ENCODE measurements around the gene ARRDC4.
"Not testable (repeated sequence)": the region's sequence is repeated elsewhere in the genome, so short reads cannot be mapped to it uniquely, and the experiment has no call there.

The ARRDC4 gene

GRCh38 chr15:97966924-97967620 is 6.6 kb downstream of the ARRDC4 start:
- peak; percentile 27 for DNase-seq

GRCh38 chr15:97967881-97968280 is 7.4 kb downstream of the ARRDC4 start:
- no peak for DNase-seq

GRCh38 chr15:97968380-97968779 is 7.9 kb downstream of the ARRDC4 start:
- peak; percentile 93 for DNase-seq

GRCh38 chr15:97972366-97972765 is 11.9 kb downstream of the ARRDC4 start:
- DNase-seq: no peak

GRCh38 chr15:97976129-97976528 is 15.6 kb downstream of the ARRDC4 start:
- no peak for DNase-seq

GRCh38 chr15:97976766-97977503 is 16.4 kb downstream of the ARRDC4 start:
- no peak for DNase-seq

GRCh38 chr15:97977734-97978133 is 17.2 kb downstream of the ARRDC4 start:
- DNase-seq: no peak

- no peak for DNase-seq
These were observed 18.1 kb downstream of the ARRDC4 start for GRCh38 chr15:97978401-97979139.

- no peak for DNase-seq
These were observed 18.6 kb downstream of the ARRDC4 start for GRCh38 chr15:97979140-97979520.

- DNase-seq: no peak
These were observed 20.6 kb downstream of the ARRDC4 start for GRCh38 chr15:97981058-97981457.

GRCh38 chr15:97981758-97982157 is 21.3 kb downstream of the ARRDC4 start:
- DNase-seq: no peak

- no peak for DNase-seq
These were observed 23.7 kb downstream of the ARRDC4 start for GRCh38 chr15:97984157-97984556.

- not testable (repeated sequence) for DNase-seq
These were observed 25.5 kb downstream of the ARRDC4 start for GRCh38 chr15:97985979-97986378.

- no peak for DNase-seq
These were observed 26.3 kb downstream of the ARRDC4 start for GRCh38 chr15:97986781-97987180.

GRCh38 chr15:97989299-97989698 is 28.8 kb downstream of the ARRDC4 start:
- no peak for DNase-seq

GRCh38 chr15:97991972-97992541 is 31.6 kb downstream of the ARRDC4 start:
- DNase-seq: no peak

- no peak for DNase-seq
These were observed 32.3 kb downstream of the ARRDC4 start for GRCh38 chr15:97992823-97993222.

GRCh38 chr15:97993310-97993738 is 32.8 kb downstream of the ARRDC4 start:
- peak; percentile 19 for DNase-seq

- DNase-seq: no peak
These were observed 33.7 kb downstream of the ARRDC4 start for GRCh38 chr15:97994236-97994635.

GRCh38 chr15:97995192-97995591 is 34.7 kb downstream of the ARRDC4 start:
- no peak for DNase-seq

- no peak for DNase-seq
These were observed 35.5 kb downstream of the ARRDC4 start for GRCh38 chr15:97995881-97996603.

GRCh38 chr15:97998307-97999071 is 38.0 kb downstream of the ARRDC4 start:
- no peak for DNase-seq
